GM19351 (cell line): Measurements from ENCODE around the gene KCTD10.

Experiments used
- ATAC-seq: cut with Tn5 transposase; IDR thresholded peaks from one replicate; pipeline ENCODE4 v1.9.1; 2021; ENCODE audit warnings: mild to moderate bottlenecking, moderate library complexity; ENCODE audit not compliant: unreplicated experiment

Gene KCTD10

DNA sequence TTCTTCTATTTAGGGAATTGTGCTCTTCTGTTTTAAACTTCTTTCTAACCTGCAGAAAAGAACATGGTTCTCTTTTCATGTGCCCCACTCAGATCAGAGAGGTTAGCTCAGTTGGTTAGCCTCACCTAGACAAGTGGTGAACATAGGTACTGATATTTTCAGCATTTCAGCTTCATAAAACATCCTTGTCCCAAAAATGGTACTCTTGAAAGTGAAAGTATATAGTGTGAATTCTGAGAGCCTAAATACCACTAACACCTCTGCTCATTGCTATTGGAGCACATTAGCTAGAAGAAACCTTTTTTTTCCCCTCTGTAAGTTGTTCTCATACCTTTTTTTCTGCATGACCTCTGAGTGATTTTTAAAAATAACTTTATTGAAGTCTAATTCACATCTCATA lies 17.9 kb upstream of the KCTD10 start:
- ATAC-seq = no peak

DNA sequence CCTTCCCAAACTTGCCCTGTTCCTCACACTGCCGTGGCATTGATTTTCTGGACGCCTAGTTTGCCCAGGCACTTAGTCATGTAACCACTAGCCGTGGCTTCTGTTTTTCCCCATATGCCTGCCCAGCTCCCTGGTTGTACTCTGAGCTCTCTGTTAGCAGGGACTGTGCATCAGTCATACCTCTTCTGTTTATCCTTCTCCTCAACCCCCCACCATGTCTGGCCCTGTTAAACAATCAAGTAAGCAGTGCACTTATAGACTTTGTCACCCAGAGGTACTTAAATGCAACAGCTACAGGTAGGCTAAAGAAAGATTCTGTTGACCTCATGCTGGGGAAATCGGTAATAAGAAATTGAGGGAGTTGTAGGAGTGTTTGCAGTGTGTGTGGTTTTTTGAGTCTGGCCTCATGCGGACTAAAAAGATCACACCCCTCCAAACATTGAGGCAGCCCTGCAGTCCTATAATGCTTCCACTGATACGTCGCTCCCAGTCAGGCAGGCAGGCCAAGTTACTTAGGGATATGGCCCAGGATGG lies 17.3 kb upstream of the KCTD10 start:
- no peak for ATAC-seq

DNA sequence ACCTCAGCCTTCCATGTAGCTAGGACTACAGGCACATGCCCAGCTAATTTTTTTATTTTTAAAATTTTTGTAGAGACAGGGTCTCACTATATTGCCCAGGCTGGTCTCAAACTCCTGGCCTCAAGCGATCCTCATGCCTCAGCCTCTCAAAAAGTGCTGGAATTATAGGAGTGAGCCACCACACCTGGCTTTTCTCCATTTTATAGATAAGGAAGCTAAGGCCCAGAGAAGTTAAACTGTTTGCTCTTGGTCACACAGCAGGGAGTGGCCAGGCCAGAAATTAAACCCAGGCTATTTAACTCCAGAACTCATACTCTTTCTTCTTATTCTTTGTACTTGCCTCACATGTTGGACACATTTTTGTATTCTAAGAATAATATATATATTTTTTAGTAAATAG lies 16.8 kb upstream of the KCTD10 start:
- ATAC-seq = no peak

DNA sequence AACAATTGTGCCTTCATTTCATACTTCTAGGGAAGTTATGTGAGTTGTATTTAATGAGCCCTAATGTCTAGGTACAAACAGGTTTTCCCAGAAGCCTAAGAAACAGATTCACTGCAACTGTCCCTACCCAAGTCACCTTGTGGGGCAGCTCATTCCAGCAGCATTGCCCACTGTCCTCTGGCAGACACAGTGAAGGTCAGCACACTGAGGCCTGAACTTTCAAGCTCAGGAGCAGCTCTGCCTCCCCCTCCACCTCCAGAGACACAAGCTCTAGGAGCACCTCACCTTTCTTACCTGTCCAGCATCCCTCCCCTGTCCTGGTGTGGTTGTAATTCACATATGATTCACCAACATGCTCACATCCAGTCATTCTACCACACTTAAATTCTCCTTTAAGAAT lies 16.0 kb upstream of the KCTD10 start:
- ATAC-seq = no peak

DNA sequence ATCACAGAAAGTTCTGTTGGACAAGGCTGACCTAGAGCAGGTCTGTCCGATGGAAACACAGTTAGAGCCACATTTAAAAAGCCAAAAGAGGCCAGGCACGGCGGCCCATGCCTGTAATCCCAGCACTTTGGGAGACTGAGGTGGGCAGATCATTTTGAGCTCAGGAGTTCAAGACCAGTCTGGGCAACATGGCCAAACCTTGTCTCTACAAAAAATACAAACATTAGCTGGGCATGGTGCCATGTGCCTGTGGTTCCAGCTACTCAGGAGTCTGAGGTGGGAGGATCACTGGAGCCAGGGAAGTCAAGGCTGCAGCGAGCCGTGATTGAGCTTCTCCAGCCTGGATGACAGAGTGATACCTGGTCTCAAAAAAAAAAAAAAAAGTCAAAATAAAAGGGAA lies 15.3 kb upstream of the KCTD10 start:
- no peak for ATAC-seq

DNA sequence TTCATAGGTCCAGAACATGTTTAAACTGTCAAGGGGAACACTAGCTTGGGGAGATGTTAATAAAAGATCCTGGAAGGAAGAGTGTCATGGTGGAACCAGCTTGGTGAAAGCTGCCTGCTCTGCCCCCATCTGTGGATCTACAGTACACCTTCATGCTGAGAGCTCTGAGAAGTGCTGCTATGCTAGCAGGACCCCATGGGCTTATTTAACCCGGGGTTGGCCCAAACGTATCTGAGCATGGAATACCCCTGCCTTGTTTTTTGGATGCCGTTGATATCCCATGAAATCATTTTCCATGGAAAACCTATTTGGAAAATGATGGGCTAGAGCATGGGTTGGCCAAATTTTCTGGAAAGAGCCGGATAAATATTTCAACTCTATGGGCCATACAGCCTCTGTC lies 14.6 kb upstream of the KCTD10 start:
- ATAC-seq = no peak

DNA sequence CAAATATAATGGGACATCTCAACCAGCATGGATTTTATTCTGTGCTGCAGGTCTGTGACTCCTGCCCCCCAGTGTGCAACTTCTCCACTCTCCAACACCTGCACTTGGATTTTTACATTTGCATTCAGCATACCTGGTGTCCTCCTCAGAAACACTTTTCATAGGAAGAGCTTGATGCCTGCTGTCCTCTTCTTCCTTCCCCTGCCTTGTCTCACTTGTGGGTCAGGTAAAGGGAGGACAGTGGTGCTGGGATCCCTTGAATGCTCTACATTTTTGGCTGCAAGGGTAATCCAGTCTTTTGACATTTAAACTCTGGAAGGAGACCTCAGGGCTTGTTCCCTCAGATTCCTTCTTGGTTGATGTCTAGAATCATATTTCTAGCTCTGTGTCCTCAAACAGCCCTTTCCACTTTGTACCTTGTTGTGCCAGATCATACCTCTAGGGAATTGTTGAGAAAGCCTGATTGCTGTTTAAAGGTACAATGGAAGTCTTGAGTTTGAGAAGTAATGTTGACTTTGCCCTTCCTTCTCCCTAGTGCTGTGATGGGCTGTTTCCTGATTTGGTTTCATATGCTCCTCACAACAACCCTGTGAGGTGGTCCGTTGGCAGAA lies 13.0 kb upstream of the KCTD10 start:
- no peak for ATAC-seq

DNA sequence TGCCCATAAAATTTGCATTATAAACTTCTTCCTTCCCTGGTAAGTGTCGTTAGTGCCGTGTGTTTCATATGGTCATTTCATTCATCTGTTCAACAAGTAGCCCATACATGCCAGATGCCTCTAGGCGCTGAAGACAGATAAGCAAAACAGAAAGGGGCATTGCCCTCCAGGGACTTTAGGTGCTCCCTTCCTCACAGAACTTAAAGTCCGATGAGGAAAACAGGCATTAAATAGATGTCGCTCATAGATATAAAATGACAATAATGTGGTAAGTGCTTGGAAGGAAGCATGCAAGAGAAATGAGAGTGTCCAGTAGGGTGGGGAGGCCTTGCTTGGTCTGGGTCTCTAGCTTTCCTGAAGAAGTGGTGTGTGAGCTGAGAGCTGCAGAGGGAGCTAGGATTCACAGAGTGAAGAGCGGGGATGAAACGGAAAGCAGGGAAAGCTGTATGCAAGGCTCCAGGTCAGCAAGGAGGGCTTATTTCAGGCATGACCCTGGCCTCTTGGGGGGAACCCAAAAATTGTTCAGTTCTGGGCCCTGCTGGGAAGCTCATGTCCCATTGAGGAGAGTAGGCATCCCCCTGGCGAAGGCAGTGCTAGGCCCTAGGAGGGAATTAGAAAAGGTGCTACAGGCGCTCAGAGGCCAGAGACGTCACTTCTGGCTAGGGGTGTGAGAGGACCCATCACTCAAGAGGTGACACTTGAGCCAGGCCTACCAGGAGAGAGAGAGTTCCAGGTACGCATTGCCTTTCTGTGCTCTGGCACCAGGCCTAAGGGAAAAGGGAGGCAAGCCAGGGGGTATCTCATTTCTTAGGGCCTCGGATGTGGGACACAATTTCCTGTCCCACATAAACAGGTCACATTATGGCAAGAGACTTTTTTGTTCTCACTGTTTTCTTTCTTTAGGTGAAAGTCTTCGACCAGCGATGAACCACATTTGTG lies 12.2 kb upstream of the KCTD10 start:
- no peak for ATAC-seq

DNA sequence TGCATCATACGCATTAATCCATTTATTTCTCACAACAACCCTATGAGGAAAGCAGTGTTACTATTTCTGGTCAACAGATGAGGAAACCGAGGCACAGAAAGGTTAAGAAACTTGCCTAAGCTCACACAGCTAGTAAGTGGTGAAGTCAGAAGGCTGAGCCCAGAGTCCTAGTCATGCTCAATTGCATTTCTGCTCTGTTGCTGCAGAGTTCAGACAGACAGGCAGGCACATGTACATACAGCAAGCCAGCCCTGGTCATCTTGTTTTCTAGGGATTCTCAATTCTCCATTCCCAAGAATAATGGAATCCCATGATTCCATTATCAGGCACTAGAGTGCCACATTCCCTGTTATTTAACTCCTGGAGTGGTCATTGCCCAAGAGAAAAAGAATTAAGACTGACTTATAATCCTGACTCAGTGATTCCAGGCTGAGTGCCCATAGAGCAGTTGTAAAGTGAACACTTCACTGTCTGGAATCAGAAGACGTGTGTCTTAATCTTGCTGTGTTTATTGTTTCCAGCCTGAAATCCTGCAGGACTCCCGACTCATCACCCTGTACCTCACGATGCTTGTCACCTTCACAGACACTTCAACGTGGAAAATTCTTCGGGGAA lies 11.1 kb upstream of the KCTD10 start:
- ATAC-seq = no peak

DNA sequence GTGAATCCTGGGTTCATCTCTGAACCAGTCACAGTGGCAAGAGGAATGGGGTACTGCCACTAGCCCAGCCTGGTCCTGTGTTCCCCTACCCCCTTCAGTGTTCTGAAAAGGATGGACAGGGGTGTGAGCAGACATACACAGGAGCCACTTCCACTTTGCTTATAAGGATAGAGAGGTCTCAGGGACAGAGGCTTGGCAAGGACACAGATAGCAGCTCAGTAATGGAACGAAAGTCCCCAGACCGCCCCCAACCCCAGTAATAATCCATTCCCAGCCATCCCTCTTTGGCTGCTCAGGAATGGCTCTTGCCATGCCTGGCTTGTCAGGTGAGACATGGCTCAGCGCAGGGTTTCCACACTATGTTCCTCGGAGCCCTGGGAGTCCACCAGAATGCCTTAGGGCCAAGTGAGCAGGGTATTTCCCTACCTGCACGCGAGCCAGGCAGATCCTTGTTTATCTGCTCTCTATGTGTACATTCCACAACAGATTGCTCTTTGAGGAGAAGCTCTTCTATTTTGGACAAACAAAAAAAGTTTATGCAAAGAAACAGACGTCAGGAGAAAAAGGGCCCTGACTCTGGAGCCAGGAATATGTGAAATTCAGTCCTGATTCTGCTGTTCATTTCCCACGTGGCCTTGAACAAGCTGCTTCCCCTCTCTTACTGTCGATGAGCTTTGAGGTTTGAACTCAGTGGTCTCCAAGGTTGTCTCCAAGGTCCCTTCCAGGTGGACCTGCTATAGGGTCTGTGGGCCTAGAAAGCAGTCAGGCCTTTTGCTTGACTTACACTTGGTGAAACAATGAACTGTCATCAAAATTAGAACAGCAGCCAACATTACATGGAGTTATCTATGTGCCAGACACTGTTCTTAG lies 10.3 kb upstream of the KCTD10 start:
- ATAC-seq = no peak

DNA sequence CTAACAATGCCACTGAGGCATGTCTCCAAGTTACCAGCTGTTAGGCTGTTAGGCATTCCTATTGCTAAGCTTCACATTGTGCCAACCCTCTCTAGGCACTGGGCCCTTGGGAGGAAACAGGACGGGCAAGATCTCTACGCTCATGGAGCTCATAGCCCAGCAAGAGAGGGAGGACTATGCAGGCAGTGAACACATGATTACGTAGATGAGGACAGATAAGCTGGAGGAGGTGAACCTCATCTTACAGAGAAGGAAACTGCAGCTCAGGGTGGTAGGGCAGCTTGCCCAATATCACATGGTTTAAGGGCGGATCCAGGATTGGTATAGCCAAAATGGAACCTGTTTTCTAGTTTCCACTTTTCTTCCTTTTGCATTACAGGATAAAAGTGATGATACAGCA lies 8.1 kb upstream of the KCTD10 start:
- no peak for ATAC-seq

DNA sequence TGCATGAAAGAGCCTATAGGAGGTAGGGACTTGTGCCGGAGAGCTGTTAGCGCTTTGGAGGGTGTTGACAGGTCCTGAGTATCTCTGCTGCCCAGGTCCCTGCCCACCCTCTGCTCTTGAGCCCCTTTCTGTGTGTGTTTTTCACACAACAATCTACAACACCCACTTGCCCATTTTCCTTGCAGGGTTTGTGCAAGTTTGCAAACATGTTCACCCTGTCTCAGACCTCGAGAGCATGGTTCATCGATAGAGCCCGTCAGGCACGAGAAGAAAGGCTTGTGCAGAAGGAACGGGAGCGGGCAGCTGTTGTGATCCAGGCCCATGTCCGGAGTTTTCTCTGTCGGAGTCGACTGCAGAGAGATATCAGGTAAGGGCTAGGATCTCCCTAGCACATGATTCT lies 6.2 kb upstream of the KCTD10 start:
- ATAC-seq = no peak

DNA sequence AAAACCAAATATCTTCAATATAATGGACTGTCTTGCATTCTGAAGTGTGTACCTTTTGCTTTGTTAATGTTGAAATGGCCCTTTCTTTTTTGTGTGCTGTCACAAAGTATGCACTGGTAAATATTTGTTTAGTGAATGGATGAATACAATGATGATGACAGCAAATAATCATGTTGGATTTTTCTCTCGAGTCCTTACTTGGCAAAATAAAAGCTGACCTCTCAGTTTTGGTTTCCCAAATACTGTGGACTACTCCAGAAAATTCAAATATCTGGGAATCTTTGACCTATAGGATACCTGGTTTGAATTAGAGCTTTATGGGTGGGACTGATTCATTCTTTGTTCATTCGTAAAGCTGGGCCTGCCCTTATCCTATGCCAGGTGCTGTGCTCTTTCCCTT lies 5.8 kb upstream of the KCTD10 start:
- ATAC-seq = no peak

DNA sequence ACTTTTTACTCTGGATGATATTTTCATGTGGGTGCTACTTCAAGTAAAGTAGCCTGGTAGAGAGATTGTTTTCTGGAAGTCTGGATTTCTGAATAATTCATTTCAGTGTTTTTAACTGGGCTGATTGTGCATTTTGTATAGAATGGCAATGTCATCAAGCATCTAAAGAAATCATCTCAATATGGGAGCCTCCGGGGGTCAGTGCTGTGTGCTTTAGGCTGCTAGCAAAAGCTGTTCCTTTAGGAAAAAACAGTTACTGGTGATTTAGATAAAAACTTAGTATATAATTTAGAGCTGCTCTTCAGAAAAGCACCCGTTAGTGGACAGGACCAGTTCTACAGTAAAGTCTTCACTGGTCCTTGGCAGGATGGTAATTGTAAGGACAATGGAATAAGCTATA lies 5.4 kb upstream of the KCTD10 start:
- ATAC-seq = no peak

DNA sequence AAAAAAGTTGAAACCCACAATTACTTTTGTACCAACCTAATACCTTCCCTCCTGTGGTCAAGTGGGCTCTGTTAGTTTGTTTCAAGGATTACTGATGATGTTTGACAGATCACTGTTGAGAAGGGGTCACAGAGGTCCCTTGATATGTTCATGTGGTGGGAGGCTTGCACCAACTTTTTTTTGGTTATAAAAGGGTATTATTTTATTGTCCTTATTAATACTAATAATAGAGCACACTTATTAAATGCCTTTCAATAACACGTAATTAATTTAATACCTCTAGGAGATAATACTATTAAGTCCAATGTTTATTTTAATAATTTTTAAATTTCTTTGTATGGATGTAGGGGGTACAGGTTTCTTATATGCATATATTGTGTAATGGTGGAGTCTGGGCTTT lies 4.8 kb upstream of the KCTD10 start:
- ATAC-seq = no peak

DNA sequence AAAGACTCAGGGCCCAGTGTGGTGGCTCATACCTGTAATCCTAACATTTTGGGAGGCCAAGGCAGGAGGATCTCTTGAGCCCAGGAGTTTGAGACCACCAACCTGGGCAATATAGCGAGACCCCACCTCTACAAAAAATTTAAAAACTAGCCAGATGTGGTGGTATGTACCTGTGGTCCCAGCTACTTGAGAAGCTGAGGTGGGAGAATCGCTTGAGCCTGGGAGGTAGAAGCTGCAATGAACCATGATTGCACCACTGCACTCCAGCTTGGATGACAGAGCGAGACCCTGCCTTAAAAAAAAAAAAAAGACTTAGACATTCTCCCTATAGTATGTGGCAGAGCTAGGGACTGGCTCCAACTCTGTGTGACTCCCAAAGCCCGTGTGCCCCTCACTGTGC lies 3.3 kb upstream of the KCTD10 start:
- no peak for ATAC-seq

DNA sequence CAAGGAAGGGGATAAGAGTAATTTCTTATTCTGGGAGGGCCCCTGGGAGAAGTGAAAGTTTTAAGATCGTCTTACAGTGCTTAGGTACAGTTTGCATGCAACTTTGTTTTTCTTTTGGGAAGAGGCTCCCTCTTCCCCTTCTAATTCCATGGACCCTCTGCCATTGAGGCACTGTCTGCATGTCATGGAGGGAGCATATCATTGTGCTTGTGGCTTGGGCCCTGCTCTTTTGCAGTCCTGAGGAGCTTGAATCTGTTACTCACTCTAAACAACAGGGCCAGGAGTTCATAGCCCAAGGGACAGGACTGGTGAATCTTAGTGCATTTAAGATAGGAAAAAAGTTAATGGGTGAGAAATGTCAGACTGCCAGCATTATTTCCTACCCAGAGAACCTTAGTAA lies 2.7 kb upstream of the KCTD10 start:
- no peak for ATAC-seq

DNA sequence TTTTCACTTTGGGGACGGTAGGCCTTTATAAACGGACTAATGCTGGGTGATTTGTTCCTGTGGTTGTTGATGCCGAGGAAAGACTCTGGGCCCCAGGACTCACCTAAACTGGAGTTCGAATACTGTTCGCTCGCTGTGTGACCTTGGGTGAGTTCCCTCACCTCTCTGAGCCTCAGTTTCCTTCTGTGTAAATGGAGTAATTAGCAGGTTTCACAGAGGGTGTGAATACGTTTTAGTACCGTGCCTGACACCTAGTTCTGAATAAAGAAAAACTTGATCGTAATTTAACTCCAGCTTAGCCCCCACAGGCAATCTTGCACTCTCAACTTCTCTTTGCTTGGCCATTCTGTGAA lies 839 bp upstream of the KCTD10 start:
- ATAC-seq = no peak

DNA sequence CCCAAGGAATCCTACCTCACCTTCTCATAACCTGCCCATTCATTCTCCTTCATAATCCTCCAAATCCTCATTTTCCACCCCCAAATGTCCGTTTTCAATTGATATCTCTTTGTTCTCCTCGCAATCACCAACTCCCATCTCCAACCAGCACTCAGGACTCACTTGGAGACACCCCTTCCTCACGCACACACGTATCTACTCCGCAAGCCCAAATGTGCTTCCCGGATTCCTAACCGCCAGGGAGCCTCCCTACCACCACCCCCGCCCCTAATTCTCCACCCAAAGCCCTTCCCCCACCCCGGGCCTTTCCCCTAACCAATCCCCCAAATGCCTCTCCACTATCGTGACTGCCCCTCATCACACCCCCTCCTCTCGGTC lies 304 bp downstream of the KCTD10 start:
- no peak for ATAC-seq

DNA sequence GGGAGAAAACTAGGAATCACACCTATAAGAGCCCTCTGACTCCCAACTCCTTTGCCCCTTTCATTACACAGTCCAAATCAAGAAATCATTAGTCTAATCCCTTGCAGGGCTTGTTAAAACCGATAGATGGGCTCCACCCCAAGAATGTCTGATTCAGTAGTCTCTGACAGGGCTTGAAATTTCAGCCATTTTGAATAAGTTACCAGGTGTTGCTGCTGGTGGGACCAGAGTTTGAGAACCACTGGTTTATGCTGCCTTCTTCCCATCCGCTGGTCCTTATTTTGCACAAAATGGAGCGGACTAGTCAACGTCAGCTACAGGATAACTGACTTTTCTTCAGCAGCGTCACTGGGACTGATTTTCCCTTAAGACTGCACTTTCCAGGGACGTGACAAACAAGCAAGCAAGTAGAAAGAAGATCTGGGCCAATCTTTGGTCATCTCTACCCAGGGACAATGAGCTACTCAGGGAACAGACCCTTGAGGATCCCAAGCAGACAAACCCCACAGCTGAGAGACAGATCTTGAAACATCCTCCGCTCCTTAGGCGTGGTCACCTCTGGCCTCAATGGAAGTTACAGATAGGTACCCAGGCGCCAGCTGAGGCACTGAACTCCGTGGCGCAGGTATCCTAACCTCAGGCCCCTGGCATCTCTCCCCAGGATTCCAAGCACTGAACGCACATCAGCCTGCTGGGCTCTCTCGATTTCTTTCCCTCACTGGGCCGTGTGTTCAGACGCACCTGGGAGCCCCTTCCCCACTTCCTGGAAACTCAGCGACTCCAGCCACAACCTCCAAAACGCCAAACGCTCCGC lies 900 bp downstream of the KCTD10 start:
- ATAC-seq = no peak
